Astrocyte of the cerebellum (primary cell): ENCODE results near the gene ADAT3.

Experiments used
- DNase-seq: peaks from one replicate; pipeline ENCODE4 v3.0.0-alpha.2; 2011; ENCODE audit warnings: low read depth
- H3K4me3 ChIP-seq: 2 replicates; pipeline ENCODE4 v1.5.1; 2011; ENCODE audit warnings: mild to moderate bottlenecking, low read depth, low read length, moderate library complexity
- in situ Hi-C: cut with HindIII; loops from 2 replicates; pipeline ENCODE4 v1.10.0; 2017; ENCODE audit warnings: low sequenced_read_pairs
- TF ChIP-seq, protein P1 (sequence below): IDR thresholded peaks from 2 replicates; pipeline ENCODE4 v1.5.1; 2012; ENCODE audit warnings: low read length, low read depth, moderate library complexity, mild to moderate bottlenecking; ENCODE audit errors: missing control alignments

The ADAT3 gene

DNA sequence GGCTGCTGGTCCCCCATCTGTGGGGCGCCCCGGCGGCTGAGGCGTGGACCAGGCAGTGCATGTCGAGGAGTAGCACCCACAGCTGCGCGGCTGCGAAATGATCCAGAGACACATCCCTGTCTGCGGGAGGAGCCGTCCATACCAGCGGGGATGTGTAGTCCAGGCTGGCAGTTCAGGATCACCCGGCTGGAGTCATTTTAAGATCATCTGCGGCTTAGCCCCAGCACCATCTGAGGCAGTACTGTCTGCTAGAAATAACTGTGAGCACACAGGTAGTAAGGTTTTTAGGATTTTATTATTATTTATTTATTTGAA lies 3.1 kb downstream of the ADAT3 start:
- in situ Hi-C loops: no loop called here
- no peak overlapping the region for H3K4me3 ChIP-seq
- DNase-seq: no peak

DNA sequence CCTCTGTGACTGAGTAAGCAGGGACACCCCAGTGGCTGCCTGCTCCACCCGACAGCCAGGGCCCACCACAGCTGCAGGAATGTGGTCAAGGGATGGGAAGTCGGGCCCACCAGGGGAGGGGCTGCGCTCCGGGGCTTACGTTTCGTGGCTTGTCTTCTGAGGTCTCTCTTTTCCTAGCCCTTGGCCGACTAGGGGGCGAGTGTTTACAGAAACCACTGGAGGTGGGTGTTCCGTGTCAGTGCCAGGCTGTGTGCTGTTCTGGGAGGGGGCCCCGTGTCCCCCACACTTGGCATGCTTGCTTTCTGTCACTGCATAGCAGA lies 4.5 kb downstream of the ADAT3 start:
- TF ChIP-seq, protein P1, sequence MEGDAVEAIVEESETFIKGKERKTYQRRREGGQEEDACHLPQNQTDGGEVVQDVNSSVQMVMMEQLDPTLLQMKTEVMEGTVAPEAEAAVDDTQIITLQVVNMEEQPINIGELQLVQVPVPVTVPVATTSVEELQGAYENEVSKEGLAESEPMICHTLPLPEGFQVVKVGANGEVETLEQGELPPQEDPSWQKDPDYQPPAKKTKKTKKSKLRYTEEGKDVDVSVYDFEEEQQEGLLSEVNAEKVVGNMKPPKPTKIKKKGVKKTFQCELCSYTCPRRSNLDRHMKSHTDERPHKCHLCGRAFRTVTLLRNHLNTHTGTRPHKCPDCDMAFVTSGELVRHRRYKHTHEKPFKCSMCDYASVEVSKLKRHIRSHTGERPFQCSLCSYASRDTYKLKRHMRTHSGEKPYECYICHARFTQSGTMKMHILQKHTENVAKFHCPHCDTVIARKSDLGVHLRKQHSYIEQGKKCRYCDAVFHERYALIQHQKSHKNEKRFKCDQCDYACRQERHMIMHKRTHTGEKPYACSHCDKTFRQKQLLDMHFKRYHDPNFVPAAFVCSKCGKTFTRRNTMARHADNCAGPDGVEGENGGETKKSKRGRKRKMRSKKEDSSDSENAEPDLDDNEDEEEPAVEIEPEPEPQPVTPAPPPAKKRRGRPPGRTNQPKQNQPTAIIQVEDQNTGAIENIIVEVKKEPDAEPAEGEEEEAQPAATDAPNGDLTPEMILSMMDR: no peak
- DNase-seq: no peak

More for the DNA sequence above, 3.1 kb downstream of the ADAT3 start:
- TF ChIP-seq, protein P1: no peak

DNA sequence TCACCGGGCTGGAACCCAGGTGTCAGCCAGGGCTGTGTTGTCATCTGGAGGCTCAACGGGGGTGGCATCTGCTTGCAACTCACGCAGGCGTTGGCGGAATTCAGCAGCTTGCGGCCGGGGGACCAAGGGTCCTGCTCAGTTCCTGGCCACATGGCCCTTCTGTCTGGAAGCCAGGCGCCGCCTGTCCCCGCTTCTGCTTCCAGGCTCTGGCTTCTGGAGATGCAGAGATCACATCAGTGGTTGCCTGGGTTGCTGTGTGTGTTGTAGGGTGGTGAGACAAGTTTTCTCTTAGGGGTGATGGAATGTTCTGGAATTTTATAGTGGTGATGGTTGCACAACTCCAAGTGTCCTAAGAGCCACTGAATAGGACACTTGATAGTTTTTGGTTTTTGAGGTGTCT lies 5.0 kb downstream of the ADAT3 start:
- no peak for DNase-seq
- TF ChIP-seq, protein P1: no peak
- no peak overlapping the region for H3K4me3 ChIP-seq
- in situ Hi-C loops: no loop called here

More for the DNA sequence above, 4.5 kb downstream of the ADAT3 start:
- H3K4me3 ChIP-seq: no peak overlapping the region
- in situ Hi-C loops: no loop called here

DNA sequence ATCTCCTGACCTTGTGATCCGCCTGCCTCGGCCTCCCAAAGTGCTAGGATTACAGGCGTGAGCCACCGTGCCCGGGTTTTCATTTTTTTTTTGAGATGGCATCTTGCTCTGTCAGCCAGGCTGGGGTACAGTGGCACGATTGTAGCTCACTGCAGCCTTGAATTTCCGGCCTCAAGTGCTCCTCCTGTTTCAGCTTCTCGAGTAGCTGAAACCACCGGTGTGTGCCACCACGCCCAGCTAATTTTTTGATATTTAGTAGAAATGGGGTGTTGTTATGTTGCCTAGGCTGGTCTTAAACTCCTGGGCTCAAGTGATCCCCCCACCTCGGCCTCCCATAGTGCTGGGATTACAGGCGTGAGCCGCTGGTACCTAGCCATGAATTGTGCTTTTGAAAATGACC lies 5.9 kb downstream of the ADAT3 start:
- in situ Hi-C loops: no loop called here
- no peak for DNase-seq
- no peak overlapping the region for H3K4me3 ChIP-seq
- TF ChIP-seq, protein P1: no peak

DNA sequence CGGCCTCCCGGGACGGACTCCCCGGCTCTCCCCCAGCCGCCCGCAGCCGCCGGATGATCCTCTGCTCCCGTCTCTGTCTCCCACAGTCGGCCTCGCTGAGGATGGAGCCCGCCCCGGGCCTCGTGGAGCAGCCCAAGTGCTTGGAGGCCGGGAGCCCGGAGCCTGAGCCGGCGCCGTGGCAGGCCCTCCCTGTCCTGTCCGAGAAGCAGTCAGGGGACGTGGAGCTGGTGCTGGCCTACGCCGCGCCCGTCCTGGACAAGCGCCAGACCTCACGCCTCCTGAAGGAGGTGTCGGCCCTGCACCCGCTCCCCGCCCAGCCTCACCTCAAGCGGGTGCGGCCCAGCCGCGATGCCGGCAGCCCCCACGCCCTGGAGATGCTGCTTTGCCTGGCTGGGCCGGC lies 6.8 kb downstream of the ADAT3 start:
- TF ChIP-seq, protein P1: no peak
- in situ Hi-C loops: no loop called here
- H3K4me3 ChIP-seq: no peak overlapping the region
- no peak for DNase-seq

DNA sequence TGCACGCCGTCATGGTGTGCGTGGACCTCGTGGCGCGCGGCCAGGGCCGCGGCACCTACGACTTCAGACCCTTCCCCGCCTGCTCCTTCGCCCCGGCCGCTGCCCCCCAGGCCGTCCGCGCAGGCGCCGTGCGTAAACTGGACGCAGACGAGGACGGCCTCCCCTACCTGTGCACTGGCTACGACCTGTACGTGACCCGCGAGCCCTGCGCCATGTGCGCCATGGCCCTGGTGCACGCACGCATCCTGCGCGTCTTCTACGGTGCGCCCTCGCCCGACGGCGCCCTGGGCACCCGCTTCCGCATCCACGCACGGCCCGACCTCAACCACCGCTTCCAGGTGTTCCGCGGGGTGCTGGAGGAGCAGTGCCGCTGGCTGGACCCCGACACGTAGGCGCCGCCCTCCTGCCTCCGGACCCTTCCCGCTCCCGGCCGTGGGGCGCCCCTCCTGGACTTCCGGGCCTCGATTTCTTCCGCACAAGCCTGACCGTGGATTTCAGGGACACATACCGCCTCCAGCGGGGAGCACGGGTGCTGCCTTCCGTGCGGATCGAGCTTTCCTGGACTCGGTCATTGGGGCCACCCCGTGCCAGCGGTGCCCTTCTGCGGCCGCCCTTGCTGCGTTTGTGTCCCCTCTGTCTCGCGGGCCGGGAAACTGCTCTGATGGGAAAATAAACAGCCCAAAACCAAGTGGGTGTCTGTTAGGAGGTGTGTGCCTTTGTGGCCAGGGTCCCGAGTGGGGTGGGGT lies 7.7 kb downstream of the ADAT3 start:
- in situ Hi-C loops: no loop called here
- no peak overlapping the region for H3K4me3 ChIP-seq
- DNase-seq: no peak
- TF ChIP-seq, protein P1: no peak
